ENCODE measurements around the gene PDE3B. TPM values are rescaled to one million over a fixed set of nuclear protein-coding genes. Genes with fewer than 3 reads are reported as not detected.

PDE3B gene
- total and polyA plus RNA-seq, 2 of the 8 experiments (the other 6 are each of a cell fraction or from before 2014, with no cell fraction given) = 2.7 to 10.9 TPM

DNA sequence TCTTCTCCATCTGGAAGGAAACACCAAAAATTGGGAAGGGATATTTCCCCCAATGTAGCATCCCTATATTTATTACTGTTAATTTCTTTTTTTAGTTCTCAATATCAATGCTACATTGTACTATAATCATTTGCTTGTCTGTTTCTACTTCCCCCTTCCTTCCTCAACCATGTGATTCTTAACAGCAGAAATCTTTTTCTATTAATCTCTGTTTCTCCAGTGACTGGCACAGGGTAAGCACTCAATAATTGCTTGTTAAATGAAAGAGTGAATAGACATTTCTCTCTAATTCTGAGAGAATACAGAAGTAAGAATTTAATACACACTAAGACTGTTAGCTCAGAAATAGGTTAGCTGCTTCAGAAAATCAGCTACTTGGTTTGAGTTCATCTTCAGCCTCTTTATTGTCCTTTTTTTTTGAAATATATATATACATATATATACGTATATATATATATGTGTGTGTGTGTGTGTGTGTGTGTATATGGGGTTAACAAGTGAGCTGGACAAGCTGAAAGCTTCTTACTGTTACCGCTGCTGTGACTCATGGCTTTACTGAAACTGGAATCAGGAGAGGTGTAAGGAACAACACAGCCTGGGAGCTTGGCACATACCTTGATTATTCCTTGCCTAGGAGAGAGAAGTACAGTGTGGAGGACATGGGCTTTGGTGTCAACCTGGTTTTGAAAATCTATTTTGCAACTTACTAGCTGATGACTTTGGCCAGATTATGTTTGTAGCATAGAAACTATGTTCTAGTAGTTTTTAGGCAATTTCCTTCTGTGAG is 26.2 kb upstream of the PDE3B start:
- no peaks in the 10 kb centered on the region for H3K9me3 ChIP-seq (ENCODE audit: insufficient read depth in 2 of 2, low read depth in 1 of 2, low read length in 1 of 2)
- 86% methylated on average over 2 of the region's 2 CpGs; no CpG with 5 or more reads in 1 of the 2 experiments for WGBS, 2 experiments (ENCODE audit: extremely low coverage in 1 of 2, insufficient coverage in 1 of 2, insufficient read length in 1 of 2, insufficient replicate concordance in 2 of 2, low coverage in 1 of 2, low lambda C conversion rate in 2 of 2, missing lambda C conversion rate in 1 of 2)
- FAIRE-seq = no peak

More for the DNA sequence above, 26.2 kb upstream of the PDE3B start:
- Histone ChIP-seq H2BK20ac (ENCODE audit: low read length) (no peak overlapping the region), H3K79me2 (ENCODE audit: control insufficient read depth in 1 of 2, insufficient read depth in 2 of 2, low read length in 2 of 2) (no peaks in the 10 kb centered on the region), H4K8ac (ENCODE audit: extremely low read depth, insufficient read depth, low read length) (no peak overlapping the region), H3K4me1 (replicated peaks in 1 of 4; ENCODE audit: control insufficient read depth in 3 of 4, insufficient read depth in 4 of 4, low read length in 3 of 4) (no peaks in the 10 kb centered on the region), H4K91ac (replicated peaks; ENCODE audit: insufficient read length, low read length) (no peak overlapping the region), H4K20me1 (replicated peaks in 1 of 2; ENCODE audit: control insufficient read depth in 1 of 2, insufficient read depth in 2 of 2, low read length in 2 of 2) (no peaks in the 10 kb centered on the region), H3K4me3 (ENCODE audit: extremely low read depth in 1 of 4, insufficient read depth in 2 of 4, low read depth in 3 of 4, low read length in 4 of 4) (no peak overlapping the region), H3K23me2 (ENCODE audit: low read depth, low read length) (no peaks in the 10 kb centered on the region), H3K79me1 (ENCODE audit: low read depth, low read length) (no peaks in the 10 kb centered on the region), H2AFZ (ENCODE audit: low read length) (no peak overlapping the region), H2BK15ac (ENCODE audit: low read length) (no peak overlapping the region), H3K4me2 (ENCODE audit: insufficient read depth in 1 of 2, low read depth in 2 of 2, low read length in 2 of 2) (no peak overlapping the region), H2BK12ac (ENCODE audit: low read depth, low read length) (no peak overlapping the region), H3K14ac (ENCODE audit: insufficient read length) (no peak overlapping the region), H3K18ac (ENCODE audit: extremely low read depth, low read length) (no peak overlapping the region), H3K27me3 (replicated peaks in 1 of 4; ENCODE audit: control insufficient read depth in 3 of 4, extremely low read depth in 1 of 4, insufficient read depth in 3 of 4, low read length in 3 of 4) (no peaks in the 10 kb centered on the region), H2AK5ac (ENCODE audit: low read depth, low read length) (no peak overlapping the region), H2BK5ac (ENCODE audit: low read depth, low read length) (no peak overlapping the region), H3K56ac (replicated peaks; ENCODE audit: insufficient read length, low read depth, low read length) (no peak overlapping the region), H3K27ac (ENCODE audit: low read depth, low read length) (no peak overlapping the region), H2BK120ac (replicated peaks; ENCODE audit: low read depth, low read length) (no peak overlapping the region), H3K23ac (ENCODE audit: insufficient read length) (no peak overlapping the region), H3K9ac (replicated peaks in 1 of 4; ENCODE audit: extremely low read depth in 1 of 4, low read depth in 3 of 4, low read length in 3 of 4) (no peak overlapping the region), H4K5ac (ENCODE audit: insufficient read length, low read depth, low read length) (no peak overlapping the region), H3K36me3 (ENCODE audit: control insufficient read depth in 2 of 4, insufficient read depth in 4 of 4, low read length in 3 of 4) (no peaks in the 10 kb centered on the region), H3K4ac (replicated peaks; ENCODE audit: insufficient read length, low read depth, low read length) (no peak overlapping the region)
- TF ChIP-seq SIN3A (conservative IDR thresholded peaks at IDR 0.05 in 1 of 2, IDR thresholded peaks at IDR 0.05 in 1 of 2; ENCODE audit: low read depth in 1 of 2, low read length in 2 of 2) = no peak
- no peak for TF ChIP-seq TAF7 (optimal IDR thresholded peaks at IDR 0.05; ENCODE audit: borderline replicate concordance, low read depth, low read length)
- TF ChIP-seq SP1 (IDR thresholded peaks at IDR 0.05; ENCODE audit: low read depth, low read length) = no peak
- TF ChIP-seq SIX5 (IDR thresholded peaks at IDR 0.05; ENCODE audit: low read depth, low read length) = no peak
- no peak for TF ChIP-seq BRCA1 (IDR thresholded peaks at IDR 0.05; ENCODE audit: low read depth, low read length)
- no peak for TF ChIP-seq ASH2L (IDR thresholded peaks at IDR 0.05; ENCODE audit: low read length)
- no peak for TF ChIP-seq EP300 (IDR thresholded peaks at IDR 0.05; ENCODE audit: borderline replicate concordance in 1 of 2, low read depth in 2 of 2, low read length in 2 of 2)
- no peak for TF ChIP-seq TAF1 (IDR thresholded peaks at IDR 0.05; ENCODE audit: low read depth, low read length)
- no peak for TF ChIP-seq PHF8 (conservative IDR thresholded peaks at IDR 0.05; ENCODE audit: low read depth, low read length)
- TF ChIP-seq, protein P1, sequence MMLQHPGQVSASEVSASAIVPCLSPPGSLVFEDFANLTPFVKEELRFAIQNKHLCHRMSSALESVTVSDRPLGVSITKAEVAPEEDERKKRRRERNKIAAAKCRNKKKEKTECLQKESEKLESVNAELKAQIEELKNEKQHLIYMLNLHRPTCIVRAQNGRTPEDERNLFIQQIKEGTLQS (IDR thresholded peaks at IDR 0.05; ENCODE audit: insufficient read depth, low read depth, low read length) = no peak
- CTCF ChIA-PET (ENCODE audit: partially characterized antibody) = interaction anchor here (0.7 to 0.8 kb wide), 2 partner anchors 21 to 81 kb away, joined by 3 read pairs; no protein-coding TSS in a partner anchor
- POLR2A ChIA-PET (ENCODE audit: partially characterized antibody) = no interaction called here
- no peak for DNase-seq (ENCODE audit: low read depth in 1 of 2, low spot score in 2 of 2)

All from H1 (cell line).